GM06990 (cell line): ENCODE results near the gene OR5B3.
A peak's percentile ranks its signal among the peaks of the same experiment; 100 is the strongest.
"Not testable (repeated sequence)": the region's sequence is repeated elsewhere in the genome, so short reads cannot be mapped to it uniquely, and the experiment has no call there.

Experiments
- DNase-seq: peaks from one replicate; pipeline ENCODE4 v3.0.0-alpha.2; 2011; ENCODE audit not compliant: insufficient read length; ENCODE audit errors: extremely low read depth
- H3K27me3 ChIP-seq: replicated peaks from 2 replicates; pipeline ENCODE4 v1.6.0; 2011; ENCODE audit warnings: low read length; ENCODE audit not compliant: control insufficient read depth, insufficient read depth
- H3K36me3 ChIP-seq: 2 replicates; pipeline ENCODE4 v1.5.1; 2011; ENCODE audit warnings: low read length; ENCODE audit not compliant: control insufficient read depth, insufficient read depth
- H3K4me3 ChIP-seq: replicated peaks from 2 replicates; pipeline ENCODE4 v1.5.1; 2011; ENCODE audit warnings: low read depth, mild to moderate bottlenecking, control low read depth, low read length
- CTCF ChIP-seq: IDR thresholded peaks from 2 replicates; pipeline ENCODE4 v1.5.1; 2011; ENCODE audit warnings: low read length, control low read depth, mild to moderate bottlenecking, inconsistent platforms; ENCODE audit not compliant: insufficient read depth, poor library complexity, severe bottlenecking

OR5B3 gene

GRCh38 chr11:58434217-58434616 is 27.5 kb upstream of the OR5B3 start:
- Histone ChIP-seq H3K27me3 (no peaks in the 10 kb centered on the region), H3K4me3 (no peak overlapping the region), H3K36me3 (no peaks in the 10 kb centered on the region)
- DNase-seq: no peak
- no peak for TF ChIP-seq CTCF

- DNase-seq: peak; percentile 11
- TF ChIP-seq CTCF: no peak
These were observed 27.0 kb upstream of the OR5B3 start for GRCh38 chr11:58433638-58434203.

GRCh38 chr11:58429273-58429672 is 22.6 kb upstream of the OR5B3 start:
- no peak for DNase-seq
- no peak for TF ChIP-seq CTCF
- no peaks in the 10 kb centered on the region for H3K36me3 ChIP-seq

More at GRCh38 chr11:58433638-58434203, 27.0 kb upstream of the OR5B3 start:
- H3K36me3 ChIP-seq: no peaks in the 10 kb centered on the region
- H3K4me3 ChIP-seq: no peak overlapping the region
- no peaks in the 10 kb centered on the region for H3K27me3 ChIP-seq

GRCh38 chr11:58428021-58428420 is 21.3 kb upstream of the OR5B3 start, which contains the start of gene OR5B2:
OR5B2 (minus strand) TSS chr11:58428121; CDS start chr11:58423261, 4,860 bp downstream.
- Histone ChIP-seq H3K27me3 (no peaks in the 10 kb centered on the region; the same call in none of the 2 replicates), H3K4me3 (no peak within 1 kb of the TSS)
- no peak for TF ChIP-seq CTCF

More at GRCh38 chr11:58429273-58429672, 22.6 kb upstream of the OR5B3 start:
- no peaks in the 10 kb centered on the region; the same call in none of the 2 replicates for H3K27me3 ChIP-seq
- no peak overlapping the region for H3K4me3 ChIP-seq

GRCh38 chr11:58399622-58400021 is 7.1 kb downstream of the OR5B3 start:
- not testable (repeated sequence) for H3K4me3 ChIP-seq, DNase-seq, H3K27me3 ChIP-seq, H3K36me3 ChIP-seq

More at GRCh38 chr11:58428021-58428420, 21.3 kb upstream of the OR5B3 start, which contains the start of gene OR5B2:
- H3K36me3 ChIP-seq: no peaks in the 10 kb centered on the region
- no peak for DNase-seq

GRCh38 chr11:58395581-58395980 is 11.1 kb downstream of the OR5B3 start:
- DNase-seq: no peak
- Histone ChIP-seq H3K27me3 (no peaks in the 10 kb centered on the region), H3K36me3 (no peaks in the 10 kb centered on the region), H3K4me3 (no peak overlapping the region)
- no peak for TF ChIP-seq CTCF
